ENCODE results near the gene ACTR2. TPM values are rescaled to one million over a fixed set of nuclear protein-coding genes. Genes with fewer than 3 reads are reported as not detected.
"Not testable (repeated sequence)": the region's sequence is repeated elsewhere in the genome, so short reads cannot be mapped to it uniquely, and the experiment has no call there.

The ACTR2 gene
- total RNA-seq (10 to 100 TPM; 49.2 to 56.6 TPM), polyA plus RNA-seq (ENCODE audit: insufficient read depth, low read depth, low replicate concordance) (80.1 TPM)
- long read RNA-seq, donor 1, transcript ACTR2-201 (9 exons, 3,861 nt) = major isoform, 30 of 111 reads
- long read RNA-seq, donor 1, partial matches to known transcripts = 81 of 111 reads
- long read RNA-seq, donor 1, other reads (novel, unspliced or antisense) = 0 of 111 reads
- long read RNA-seq, donor 2, transcript ACTR2-201 (9 exons, 3,861 nt) = major isoform, 17 of 17 reads
- long read RNA-seq, donor 2, partial matches to known transcripts = 0 of 17 reads
- long read RNA-seq, donor 2, other reads (novel, unspliced or antisense) = 0 of 17 reads

DNA sequence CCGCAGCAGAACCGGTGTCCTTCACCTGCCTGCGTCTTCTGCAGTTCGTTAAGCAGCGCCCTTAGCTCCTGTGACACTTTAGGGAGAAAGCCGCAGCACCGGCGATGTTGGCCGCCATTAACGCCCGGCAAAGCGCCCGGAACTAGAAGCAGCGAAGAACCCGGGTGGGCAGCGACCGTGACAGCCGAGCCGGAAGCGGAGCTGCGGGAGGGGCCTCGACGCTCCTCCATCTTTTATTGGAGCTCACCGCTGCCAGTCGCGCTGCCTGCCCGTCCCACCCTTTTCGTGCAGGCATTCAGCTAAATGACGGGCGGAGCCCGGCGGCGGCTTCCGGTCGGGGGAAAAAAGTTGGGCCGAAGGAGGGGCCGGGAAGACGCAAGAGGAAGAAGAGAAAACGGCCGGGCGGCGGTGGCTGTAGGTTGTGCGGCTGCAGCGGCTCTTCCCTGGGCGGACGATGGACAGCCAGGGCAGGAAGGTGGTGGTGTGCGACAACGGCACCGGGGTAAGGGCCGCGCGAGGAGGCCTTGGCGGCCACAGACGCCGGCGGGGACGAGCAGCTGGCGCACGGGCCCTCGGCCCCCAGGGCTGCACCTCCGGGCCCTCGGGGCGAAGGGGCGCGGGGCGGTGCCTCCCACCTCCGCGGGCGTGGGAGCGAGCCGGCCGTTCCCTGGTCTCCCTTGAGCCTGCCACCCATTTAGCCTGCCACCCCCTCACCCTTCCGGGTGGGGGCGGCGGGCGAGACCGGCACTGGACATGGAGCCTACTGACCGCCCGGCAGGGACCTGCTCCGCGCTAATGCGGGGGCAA, at the start of gene ACTR2:
TSS of gene ACTR2 (plus strand) at position 376 of the 807 bp plus-strand sequence. CDS start at position 455, 79 bp downstream.
- peak within 1 kb of the TSS; percentile 82 to 97 for H3K27ac ChIP-seq
- WGBS, 2 donors = 0 to 1% methylated on average over 20 to 62 of the region's 82 CpGs
- TF ChIP-seq, protein P1, sequence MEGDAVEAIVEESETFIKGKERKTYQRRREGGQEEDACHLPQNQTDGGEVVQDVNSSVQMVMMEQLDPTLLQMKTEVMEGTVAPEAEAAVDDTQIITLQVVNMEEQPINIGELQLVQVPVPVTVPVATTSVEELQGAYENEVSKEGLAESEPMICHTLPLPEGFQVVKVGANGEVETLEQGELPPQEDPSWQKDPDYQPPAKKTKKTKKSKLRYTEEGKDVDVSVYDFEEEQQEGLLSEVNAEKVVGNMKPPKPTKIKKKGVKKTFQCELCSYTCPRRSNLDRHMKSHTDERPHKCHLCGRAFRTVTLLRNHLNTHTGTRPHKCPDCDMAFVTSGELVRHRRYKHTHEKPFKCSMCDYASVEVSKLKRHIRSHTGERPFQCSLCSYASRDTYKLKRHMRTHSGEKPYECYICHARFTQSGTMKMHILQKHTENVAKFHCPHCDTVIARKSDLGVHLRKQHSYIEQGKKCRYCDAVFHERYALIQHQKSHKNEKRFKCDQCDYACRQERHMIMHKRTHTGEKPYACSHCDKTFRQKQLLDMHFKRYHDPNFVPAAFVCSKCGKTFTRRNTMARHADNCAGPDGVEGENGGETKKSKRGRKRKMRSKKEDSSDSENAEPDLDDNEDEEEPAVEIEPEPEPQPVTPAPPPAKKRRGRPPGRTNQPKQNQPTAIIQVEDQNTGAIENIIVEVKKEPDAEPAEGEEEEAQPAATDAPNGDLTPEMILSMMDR (IDR thresholded peaks at IDR 0.05) = no peak
- TF ChIP-seq POLR2A (IDR thresholded peaks at IDR 0.05) = peak; percentile 23

DNA sequence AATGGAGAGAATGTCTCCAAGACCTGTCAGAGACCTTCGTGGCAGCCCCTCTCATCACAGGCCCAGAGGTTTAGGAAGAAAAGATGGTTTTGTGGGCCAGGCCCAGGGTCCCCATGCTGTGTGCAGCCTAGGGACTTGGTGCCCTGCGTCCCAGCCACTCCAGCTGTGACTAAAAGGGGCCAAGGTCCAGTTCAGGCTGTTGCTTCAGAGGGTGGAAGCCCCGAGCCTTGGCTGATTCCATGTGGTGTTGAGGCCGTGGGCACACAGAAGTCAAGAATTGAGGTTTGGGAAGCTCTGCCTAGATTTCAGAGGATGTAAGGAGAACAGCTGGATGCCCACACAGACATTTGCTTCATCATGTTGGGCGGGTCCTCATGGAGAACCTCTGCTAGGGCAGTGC, 45.1 kb upstream of the ACTR2 start:
- Histone ChIP-seq H3K36me3 (ENCODE audit: low read depth, missing control alignments) (no peaks in the 10 kb centered on the region), H3K27ac (no peak overlapping the region), H3K4me3 (no peak overlapping the region), H3K27me3 (no peaks in the 10 kb centered on the region), H3K9me3 (no peaks in the 10 kb centered on the region), H3K4me1 (no peaks in the 10 kb centered on the region)
- WGBS, 2 donors = 89 to 94% methylated on average over 4 to 5 of the region's 5 CpGs
- intact Hi-C loops (cut with DNase I; ENCODE audit: low total_unique reads) = no loop called here
- no peak for TF ChIP-seq POLR2A (IDR thresholded peaks at IDR 0.05)
- TF ChIP-seq, protein P1 (IDR thresholded peaks at IDR 0.05) = no peak
- DNase-seq = no peak

More for the DNA sequence above, at the start of gene ACTR2:
- H3K4me1 ChIP-seq = peaks cover 9% of the 10 kb centered on the region
- H3K36me3 ChIP-seq (ENCODE audit: low read depth, missing control alignments) = no peaks in the 10 kb centered on the region
- no peaks in the 10 kb centered on the region for H3K27me3 ChIP-seq
- peak; percentile 97 for DNase-seq
- peak within 1 kb of the TSS; percentile 88 to 100 for H3K4me3 ChIP-seq
- H3K9me3 ChIP-seq = no peaks in the 10 kb centered on the region
- intact Hi-C loops (cut with DNase I; ENCODE audit: low total_unique reads) = no loop called here

DNA sequence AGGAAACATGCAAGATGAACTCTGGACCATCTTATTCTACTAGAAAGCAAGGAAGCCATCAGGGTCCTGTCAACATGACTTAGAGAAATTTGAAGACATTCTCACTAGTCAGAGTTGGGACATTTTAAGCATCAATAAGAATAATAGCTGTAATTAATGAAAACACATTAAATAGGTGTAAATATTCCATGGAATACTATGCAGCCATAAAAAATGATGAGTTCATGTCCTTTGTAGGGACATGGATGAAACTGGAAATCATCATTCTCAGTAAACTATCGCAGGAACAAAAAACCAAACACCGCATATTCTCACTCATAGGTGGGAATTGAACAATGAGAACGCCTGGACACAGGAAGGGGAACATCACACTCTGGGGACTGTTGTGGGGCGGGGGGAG, 44.2 kb upstream of the ACTR2 start:
- H3K4me1 ChIP-seq; H3K36me3 ChIP-seq (ENCODE audit: low read depth, missing control alignments); DNase-seq; intact Hi-C loops (cut with DNase I; ENCODE audit: low total_unique reads); H3K27me3 ChIP-seq; H3K9me3 ChIP-seq; H3K27ac ChIP-seq; H3K4me3 ChIP-seq: not testable (repeated sequence)
- 82 to 87% methylated on average over 3 to 4 of the region's 4 CpGs for WGBS, 2 donors

DNA sequence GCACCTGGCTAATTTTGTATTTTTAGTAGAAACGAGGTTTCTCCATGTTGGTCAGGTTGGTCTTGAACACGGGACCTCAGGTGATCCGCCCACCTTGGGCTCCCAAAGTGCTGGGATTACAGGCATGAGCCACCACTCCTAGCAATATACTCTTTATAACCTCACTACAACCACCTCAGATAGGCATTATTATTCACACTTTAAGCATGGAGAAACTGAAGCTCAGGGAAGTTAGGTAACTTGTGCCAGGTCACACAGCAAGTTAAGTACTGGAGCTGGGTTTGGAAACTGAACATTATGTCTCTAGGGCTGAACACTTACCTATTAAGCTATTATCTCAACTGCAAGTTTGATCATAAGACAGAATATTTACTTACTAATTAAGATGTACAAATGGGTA, 42.6 kb upstream of the ACTR2 start:
- WGBS, 2 donors = 79 to 85% methylated on average over 3 of the region's 3 CpGs
- Histone ChIP-seq H3K27ac (no peak overlapping the region), H3K4me1 (no peaks in the 10 kb centered on the region), H3K4me3 (no peak overlapping the region), H3K27me3 (no peaks in the 10 kb centered on the region), H3K9me3 (no peaks in the 10 kb centered on the region), H3K36me3 (ENCODE audit: low read depth, missing control alignments) (no peaks in the 10 kb centered on the region)
- DNase-seq = no peak
- no peak for TF ChIP-seq POLR2A (IDR thresholded peaks at IDR 0.05)
- TF ChIP-seq, protein P1 (IDR thresholded peaks at IDR 0.05) = no peak
- intact Hi-C loops (cut with DNase I; ENCODE audit: low total_unique reads) = no loop called here

DNA sequence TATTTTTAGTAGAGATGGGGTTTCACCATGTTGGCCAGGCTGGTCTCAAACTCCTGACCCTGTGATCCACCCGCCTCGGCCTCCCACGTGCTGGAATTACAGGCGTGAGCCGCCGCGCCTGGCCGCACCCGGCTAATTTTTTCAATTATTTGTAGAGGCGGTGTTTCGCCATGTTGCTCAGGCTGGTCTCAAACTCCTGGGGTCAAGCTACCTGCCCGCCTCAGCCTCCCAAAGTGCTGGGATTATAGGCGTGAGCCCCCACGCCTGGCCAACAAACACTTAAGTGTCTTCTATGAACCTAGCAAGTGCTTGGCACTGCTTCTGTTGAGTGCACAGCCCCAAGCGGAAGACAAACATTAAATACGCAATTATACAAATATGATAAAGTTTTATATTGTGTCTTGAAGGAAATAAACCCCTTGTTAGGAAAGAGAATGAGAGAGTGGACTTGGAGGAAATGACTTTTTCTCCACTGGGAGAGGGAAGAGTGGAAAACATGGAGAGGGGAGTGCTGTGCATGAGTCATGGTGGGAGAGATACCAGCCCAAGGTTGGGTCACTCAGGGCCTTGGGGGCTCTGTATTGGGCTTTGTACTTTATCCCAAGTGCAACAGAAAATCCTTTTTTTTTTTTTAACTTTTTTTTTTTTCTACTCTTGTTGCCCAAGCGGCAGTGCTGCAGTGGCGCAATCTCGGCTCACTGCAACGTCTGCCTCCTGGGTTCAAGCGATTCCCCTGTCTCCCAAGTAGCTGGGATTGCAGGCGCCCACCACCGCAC, 41.4 kb upstream of the ACTR2 start:
- TF ChIP-seq, protein P1 (IDR thresholded peaks at IDR 0.05) = no peak
- TF ChIP-seq POLR2A (IDR thresholded peaks at IDR 0.05) = no peak
- intact Hi-C loops (cut with DNase I; ENCODE audit: low total_unique reads) = no loop called here
- no peaks in the 10 kb centered on the region for H3K36me3 ChIP-seq (ENCODE audit: low read depth, missing control alignments)
- no peak overlapping the region for H3K27ac ChIP-seq
- H3K9me3 ChIP-seq = no peaks in the 10 kb centered on the region
- DNase-seq = no peak
- H3K4me1 ChIP-seq = no peaks in the 10 kb centered on the region
- no peaks in the 10 kb centered on the region for H3K27me3 ChIP-seq
- peak overlapping the region in 1 of 2 donors; percentile 20 for H3K4me3 ChIP-seq
- 64 to 79% methylated on average over 23 of the region's 23 CpGs for WGBS, 2 donors
